Osteoblast (primary cell): Measurements from ENCODE around the gene IER5L. TPM values are rescaled to one million over a fixed set of nuclear protein-coding genes. Genes with fewer than 3 reads are reported as not detected.

ENCODE experiments used
- DNase-seq: peaks from one replicate; pipeline ENCODE4 v3.0.0; 2011; ENCODE audit warnings: low spot score, mixed read lengths; ENCODE audit not compliant: insufficient read length; ENCODE audit errors: missing footprints
- H2AFZ ChIP-seq: 2 replicates; pipeline ENCODE4 v1.6.0; 2011; ENCODE audit warnings: mild to moderate bottlenecking, low read length
- H3K27ac ChIP-seq: 2 replicates; pipeline ENCODE4 v1.5.1; 2011; ENCODE audit warnings: mild to moderate bottlenecking, low read depth, low read length, moderate library complexity
- H3K27me3 ChIP-seq: 2 replicates; pipeline ENCODE4 v1.6.0; 2012; ENCODE audit warnings: mild to moderate bottlenecking, control low read depth, inconsistent platforms, low read length, moderate library complexity; ENCODE audit not compliant: insufficient read depth
- H3K36me3 ChIP-seq: 2 replicates; pipeline ENCODE4 v1.5.1; 2011; ENCODE audit warnings: mild to moderate bottlenecking, low read length, control low read depth, moderate library complexity; ENCODE audit not compliant: insufficient read depth
- H3K4me1 ChIP-seq: 2 replicates; pipeline ENCODE4 v1.5.1; 2011; ENCODE audit warnings: mild to moderate bottlenecking, low read length, control low read depth, moderate library complexity; ENCODE audit not compliant: insufficient read depth
- H3K4me2 ChIP-seq: 2 replicates; pipeline ENCODE4 v1.6.0; 2011; ENCODE audit warnings: mild to moderate bottlenecking, low read length; ENCODE audit not compliant: insufficient read depth
- H3K4me3 ChIP-seq: fragments of 200-600 bp; sonication (generic); 3 replicates; pipeline ENCODE4 v1.5.1; 2012; ENCODE audit warnings: mild to moderate bottlenecking, low read length, inconsistent platforms; ENCODE audit not compliant: insufficient read depth
- H3K79me2 ChIP-seq: 2 replicates; pipeline ENCODE4 v1.6.0; 2012; ENCODE audit warnings: mild to moderate bottlenecking, low read length, control low read depth, inconsistent platforms; ENCODE audit not compliant: insufficient read depth
- H3K9me3 ChIP-seq: 2 replicates; pipeline ENCODE4 v1.5.1; 2011; ENCODE audit warnings: low read depth, low read length, control low read depth
- H4K20me1 ChIP-seq: 2 replicates; pipeline ENCODE4 v1.6.0; 2012; ENCODE audit warnings: mild to moderate bottlenecking, low read length, control low read depth; ENCODE audit not compliant: insufficient read depth
- total RNA-seq: library from RNA; depleted of rRNA; stranded (reverse); fragments of >200 nt; gene quantifications from 2 replicates; pipeline ENCODE4 v1.2.3, GENCODE V29; 2012
- TF ChIP-seq, protein P1 (sequence below): IDR thresholded peaks from 2 replicates; pipeline ENCODE4 v1.5.1; 2011; ENCODE audit warnings: mild to moderate bottlenecking, low read depth, low read length, moderate library complexity; ENCODE audit errors: extremely low read depth

The IER5L gene
- total RNA-seq, 1 donor: 86.1 TPM

DNA sequence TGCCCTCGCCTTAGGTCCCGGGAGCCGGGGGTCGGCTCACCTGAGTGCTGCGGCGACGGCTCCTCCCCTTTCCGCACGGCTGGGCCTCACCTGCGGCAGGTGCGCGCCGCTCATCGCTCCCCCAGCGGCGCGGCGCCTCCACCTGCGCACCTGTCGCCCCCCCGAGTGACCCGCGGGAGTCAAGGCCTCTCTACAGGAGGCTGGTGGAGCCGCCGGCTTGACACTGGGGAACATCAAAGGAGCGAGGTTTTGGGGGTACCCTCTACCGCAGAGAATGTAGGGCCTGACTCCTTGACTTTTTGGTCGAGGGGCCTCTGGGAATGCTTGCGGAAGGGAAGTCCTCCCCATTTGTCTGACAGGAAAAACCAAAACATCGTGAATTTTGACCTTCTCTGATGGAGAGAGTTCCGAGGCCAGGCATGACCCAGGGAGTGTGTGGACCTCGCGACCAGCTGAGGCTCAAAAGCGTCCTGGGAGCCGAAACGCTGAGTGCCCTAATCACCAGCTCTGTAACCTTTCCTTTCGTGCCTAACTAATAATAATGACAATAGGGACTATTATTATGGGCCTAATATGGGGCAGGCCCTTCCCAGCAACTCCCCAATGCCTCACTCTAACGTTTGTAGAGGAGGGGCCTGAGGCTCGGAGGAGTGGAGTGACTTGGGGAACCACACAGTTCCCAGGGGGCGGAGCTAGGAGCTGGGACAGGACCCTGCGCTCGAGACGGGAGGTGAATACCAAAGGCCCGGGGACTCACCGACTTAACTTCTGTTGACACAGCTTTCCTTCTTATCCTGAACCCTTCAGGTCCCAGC lies 714 bp upstream of the IER5L start:
- Histone ChIP-seq H4K20me1 (peaks cover 11% of the 10 kb centered on the region), H3K27me3 (no peaks in the 10 kb centered on the region), H3K4me3 (peak overlapping the region; percentile 92), H3K27ac (no peak overlapping the region), H3K79me2 (peaks cover 19% of the 10 kb centered on the region), H3K36me3 (no peaks in the 10 kb centered on the region), H3K9me3 (no peaks in the 10 kb centered on the region), H3K4me1 (peaks cover 16% of the 10 kb centered on the region), H2AFZ (no peak overlapping the region), H3K4me2 (peak overlapping the region; percentile 84)
- TF ChIP-seq, protein P1, sequence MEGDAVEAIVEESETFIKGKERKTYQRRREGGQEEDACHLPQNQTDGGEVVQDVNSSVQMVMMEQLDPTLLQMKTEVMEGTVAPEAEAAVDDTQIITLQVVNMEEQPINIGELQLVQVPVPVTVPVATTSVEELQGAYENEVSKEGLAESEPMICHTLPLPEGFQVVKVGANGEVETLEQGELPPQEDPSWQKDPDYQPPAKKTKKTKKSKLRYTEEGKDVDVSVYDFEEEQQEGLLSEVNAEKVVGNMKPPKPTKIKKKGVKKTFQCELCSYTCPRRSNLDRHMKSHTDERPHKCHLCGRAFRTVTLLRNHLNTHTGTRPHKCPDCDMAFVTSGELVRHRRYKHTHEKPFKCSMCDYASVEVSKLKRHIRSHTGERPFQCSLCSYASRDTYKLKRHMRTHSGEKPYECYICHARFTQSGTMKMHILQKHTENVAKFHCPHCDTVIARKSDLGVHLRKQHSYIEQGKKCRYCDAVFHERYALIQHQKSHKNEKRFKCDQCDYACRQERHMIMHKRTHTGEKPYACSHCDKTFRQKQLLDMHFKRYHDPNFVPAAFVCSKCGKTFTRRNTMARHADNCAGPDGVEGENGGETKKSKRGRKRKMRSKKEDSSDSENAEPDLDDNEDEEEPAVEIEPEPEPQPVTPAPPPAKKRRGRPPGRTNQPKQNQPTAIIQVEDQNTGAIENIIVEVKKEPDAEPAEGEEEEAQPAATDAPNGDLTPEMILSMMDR: no peak
- peak; percentile 78 for DNase-seq

DNA sequence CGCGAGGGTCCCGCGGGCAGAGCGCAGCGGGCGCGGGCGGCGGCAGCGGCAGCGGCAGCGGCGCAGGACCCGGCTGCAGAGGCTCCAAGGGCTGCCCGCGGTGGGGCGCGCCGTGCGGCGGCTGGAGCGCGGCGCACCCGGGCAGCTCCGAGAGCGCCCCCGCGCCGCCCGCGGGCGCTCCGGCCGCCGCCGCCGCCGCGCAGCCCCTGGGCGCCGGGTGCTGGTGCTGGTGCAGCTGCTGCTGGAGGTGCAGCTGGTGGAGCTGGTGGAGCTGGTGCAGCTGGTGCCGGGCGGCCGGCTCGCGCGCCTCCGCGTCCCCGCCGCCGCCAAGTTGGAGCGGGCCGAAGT lies 644 bp downstream of the IER5L start:
- Histone ChIP-seq H3K4me3 (peak overlapping the region; percentile 93), H3K9me3 (no peaks in the 10 kb centered on the region), H3K27ac (peak overlapping the region; percentile 42), H3K36me3 (no peaks in the 10 kb centered on the region), H3K27me3 (no peaks in the 10 kb centered on the region), H3K4me1 (peaks cover 26% of the 10 kb centered on the region), H3K79me2 (peaks cover 19% of the 10 kb centered on the region), H4K20me1 (peaks cover 11% of the 10 kb centered on the region), H2AFZ (no peak overlapping the region), H3K4me2 (peak overlapping the region; percentile 54)
- peak; percentile 92 for DNase-seq
- TF ChIP-seq, protein P1: no peak

DNA sequence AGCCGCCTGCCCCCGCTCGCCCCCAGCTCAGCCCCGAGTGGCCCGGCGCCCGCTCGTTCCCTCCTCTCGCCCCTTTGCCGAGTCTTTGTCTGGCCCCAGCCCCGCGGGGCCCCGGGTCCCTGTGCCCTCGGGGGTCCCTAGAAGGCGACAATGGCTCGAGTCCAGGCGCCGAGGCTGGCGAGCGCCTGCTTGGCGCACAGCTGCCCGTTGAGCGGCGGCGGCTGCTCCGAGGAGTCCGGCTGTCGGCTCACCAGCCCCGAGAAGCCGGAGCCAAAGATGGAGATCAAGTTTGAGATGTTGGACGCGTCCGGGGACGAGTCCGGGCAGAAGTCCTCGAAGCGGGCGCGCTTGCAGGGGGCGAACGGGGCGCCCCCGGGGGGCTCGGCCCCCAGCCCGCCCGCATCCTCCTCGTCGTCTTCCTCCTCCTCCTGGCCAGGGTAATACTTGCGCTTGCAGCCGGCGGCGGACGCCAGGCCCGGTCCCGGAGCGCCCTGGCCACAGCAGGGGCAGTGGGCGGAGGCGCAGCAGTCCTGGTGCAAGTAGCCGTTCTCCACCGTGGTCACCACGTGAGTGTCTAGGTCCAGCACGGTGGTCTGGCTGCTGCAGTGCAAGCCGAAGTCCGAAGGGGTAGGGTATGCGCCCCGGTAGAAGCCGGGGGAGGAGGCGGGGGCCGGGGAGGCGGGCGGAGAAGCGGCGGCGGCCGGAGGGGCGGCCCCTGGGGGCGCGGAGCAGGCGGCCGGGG lies 1.2 kb downstream of the IER5L start:
- TF ChIP-seq, protein P1: no peak
- Histone ChIP-seq H3K36me3 (no peaks in the 10 kb centered on the region), H2AFZ (no peak overlapping the region), H4K20me1 (peaks cover 11% of the 10 kb centered on the region), H3K4me2 (peak overlapping the region; percentile 96), H3K27ac (peak overlapping the region; percentile 93), H3K9me3 (no peaks in the 10 kb centered on the region), H3K4me3 (peak overlapping the region; percentile 93), H3K4me1 (peaks cover 26% of the 10 kb centered on the region), H3K27me3 (no peaks in the 10 kb centered on the region), H3K79me2 (peaks cover 19% of the 10 kb centered on the region)
- DNase-seq: peak; percentile 95
